Muscle of leg (tissue), 11 donors: ENCODE measurements around the gene SRP9. TPM values are rescaled to one million over a fixed set of nuclear protein-coding genes. Genes with fewer than 3 reads are reported as not detected.
"Not testable (repeated sequence)": the region's sequence is repeated elsewhere in the genome, so short reads cannot be mapped to it uniquely, and the experiment has no call there.

Source experiments
- DNase-seq: peaks from one replicate; pipeline ENCODE4 v3.0.0; 2013
- H3K27ac ChIP-seq: one replicate; pipeline ENCODE4 v1.5.1; 2013; ENCODE audit warnings: mild to moderate bottlenecking, low read length, control low read depth
- H3K27me3 ChIP-seq: one replicate; pipeline ENCODE4 v1.6.1; 2013; ENCODE audit warnings: low read length; ENCODE audit not compliant: control insufficient read depth, insufficient read depth
- H3K36me3 ChIP-seq: one replicate; pipeline ENCODE4 v1.6.1; 2013; ENCODE audit warnings: low read length; ENCODE audit not compliant: control insufficient read depth, insufficient read depth
- H3K4me1 ChIP-seq: one replicate; pipeline ENCODE4 v1.6.1; 2013; ENCODE audit warnings: low read length; ENCODE audit not compliant: control insufficient read depth, insufficient read depth
- H3K4me3 ChIP-seq: one replicate; pipeline ENCODE4 v1.5.1; 2013; ENCODE audit warnings: low read length, control low read depth
- H3K9me3 ChIP-seq: replicated peaks from 2 replicates; pipeline ENCODE4 v1.6.1; 2013; ENCODE audit warnings: low read depth, low read length; ENCODE audit not compliant: control insufficient read depth
- WGBS: methylation state at CpG from one replicate; pipeline ENCODE4 v1.1.5; 2013; ENCODE audit warnings: missing lambda C conversion rate; ENCODE audit not compliant: insufficient coverage; 5-methylcytosine and 5-hydroxymethylcytosine counted together
- polyA plus RNA-seq, 8 donors: library from polyadenylated mRNA; unstranded; fragments of 120-200 nt; gene quantifications; one replicate each; pipeline versions ENCODE4 v1.2.1 to v1.2.3, GENCODE V29; 2013; ENCODE audit warnings: inconsistent platforms in 1 of 8, low replicate concordance in 1 of 8; ENCODE audit not compliant: insufficient read length in 8 of 8, insufficient read depth in 1 of 8
- total RNA-seq: library from RNA; stranded (reverse); fragments of 120-200 nt; gene quantifications from one replicate; pipeline ENCODE4 v1.2.4, GENCODE V29; 2013

Gene SRP9
- total and polyA plus RNA-seq, 9 donors: 169 to 223 (median 191) TPM

DNA sequence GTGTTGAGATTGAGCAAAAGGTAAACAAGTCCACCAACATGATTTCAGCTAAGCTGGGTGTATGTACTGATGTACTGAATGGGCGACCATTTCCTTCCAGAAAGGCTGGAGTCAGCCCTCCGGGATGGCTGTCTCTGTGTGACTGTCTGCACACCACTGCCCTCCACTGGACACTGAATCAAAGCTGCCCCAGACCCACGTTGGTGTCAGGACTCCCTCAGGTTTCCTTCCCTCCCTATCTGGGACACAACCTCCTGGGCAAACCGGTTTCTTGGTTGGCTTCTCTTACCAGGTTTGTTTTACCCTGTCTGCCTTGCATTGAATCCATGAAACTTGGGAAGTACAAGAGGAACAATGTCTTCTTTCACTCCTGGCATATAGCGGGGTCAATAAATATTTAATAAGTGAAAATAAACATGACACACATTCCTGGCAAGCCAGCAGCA is 5.3 kb upstream of the SRP9 start:
- H3K9me3 ChIP-seq: no peaks in the 10 kb centered on the region
- H3K36me3 ChIP-seq: no peaks in the 10 kb centered on the region
- peaks cover 52% of the 10 kb centered on the region for H3K4me1 ChIP-seq
- no peak overlapping the region for H3K27ac ChIP-seq
- WGBS: 0% methylated on average over 3 of the region's 5 CpGs
- H3K27me3 ChIP-seq: peaks cover 2% of the 10 kb centered on the region
- no peak overlapping the region for H3K4me3 ChIP-seq
- peak; percentile 91 for DNase-seq

DNA sequence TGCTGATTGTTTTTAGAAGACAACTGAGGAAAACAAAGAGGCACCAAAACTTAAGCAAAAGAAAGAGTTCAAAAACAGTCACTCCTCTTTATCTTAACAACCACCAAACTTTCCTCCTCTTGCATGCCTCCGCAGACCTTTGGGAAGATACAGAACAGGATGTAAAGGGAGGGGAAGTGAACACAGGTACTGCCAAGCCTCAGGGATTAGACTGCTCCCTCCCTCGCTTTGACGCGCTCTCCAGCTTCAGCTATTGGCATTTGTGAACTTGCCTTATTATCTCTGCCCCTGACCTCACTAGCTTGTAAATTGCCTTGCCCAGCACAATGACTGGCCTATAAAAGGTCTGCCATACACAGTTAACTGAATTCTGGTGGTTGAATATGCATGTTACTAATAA is 4.8 kb upstream of the SRP9 start:
- H3K36me3 ChIP-seq: no peaks in the 10 kb centered on the region
- WGBS: no CpG with 5 or more reads among the region's 4 CpGs
- peaks cover 47% of the 10 kb centered on the region for H3K4me1 ChIP-seq
- peaks cover 2% of the 10 kb centered on the region for H3K27me3 ChIP-seq
- H3K27ac ChIP-seq: no peak overlapping the region
- no peak overlapping the region for H3K4me3 ChIP-seq
- H3K9me3 ChIP-seq: no peaks in the 10 kb centered on the region
- no peak for DNase-seq

DNA sequence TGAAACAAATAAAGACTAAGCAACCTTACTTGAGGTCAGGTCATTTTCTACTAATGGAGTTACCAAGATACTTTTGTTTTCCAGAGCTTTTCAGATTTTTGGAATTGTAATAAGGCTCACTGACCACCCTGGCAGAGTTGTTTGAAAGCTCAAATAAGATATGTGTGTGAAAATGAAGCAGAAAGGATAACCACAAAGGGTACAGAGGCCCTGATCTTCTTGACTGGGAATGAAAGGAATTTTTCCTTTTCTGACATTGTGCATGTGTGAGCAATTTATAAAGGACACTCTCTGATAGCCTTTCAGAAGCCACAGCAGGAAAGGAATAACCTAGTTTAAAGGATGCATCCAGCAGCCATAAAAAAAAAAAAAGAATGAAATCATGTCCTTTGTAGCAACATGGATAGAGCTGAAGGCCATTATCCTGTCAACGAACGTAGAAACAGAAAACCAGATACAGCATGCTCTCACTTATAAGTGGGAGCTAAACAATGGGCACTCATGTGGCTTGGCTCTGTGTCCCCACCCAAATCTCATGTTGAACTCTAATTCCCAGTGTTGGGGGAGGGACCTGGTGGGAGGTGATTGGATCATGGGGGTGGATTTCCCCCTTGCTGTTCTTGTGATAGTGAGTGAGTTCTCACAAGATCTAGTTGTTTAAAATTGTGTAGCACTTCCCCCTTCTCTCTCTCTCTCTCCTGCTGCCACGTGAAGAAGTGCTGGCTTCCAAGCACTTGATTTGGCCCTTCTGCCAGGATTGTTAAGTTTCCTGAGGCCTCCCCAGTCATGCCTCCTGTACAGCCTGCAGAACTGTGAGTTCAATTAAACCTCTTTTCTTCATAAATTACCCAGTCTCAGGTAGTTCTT is 3.1 kb upstream of the SRP9 start:
- Histone ChIP-seq H3K4me3 (no peak overlapping the region), H3K36me3 (no peaks in the 10 kb centered on the region), H3K9me3 (no peaks in the 10 kb centered on the region), H3K27ac (no peak overlapping the region), H3K27me3 (peaks cover 2% of the 10 kb centered on the region), H3K4me1 (peaks cover 37% of the 10 kb centered on the region)
- whole genome bisulfite sequencing: no CpG with 5 or more reads among the region's 3 CpGs
- DNase-seq: no peak

DNA sequence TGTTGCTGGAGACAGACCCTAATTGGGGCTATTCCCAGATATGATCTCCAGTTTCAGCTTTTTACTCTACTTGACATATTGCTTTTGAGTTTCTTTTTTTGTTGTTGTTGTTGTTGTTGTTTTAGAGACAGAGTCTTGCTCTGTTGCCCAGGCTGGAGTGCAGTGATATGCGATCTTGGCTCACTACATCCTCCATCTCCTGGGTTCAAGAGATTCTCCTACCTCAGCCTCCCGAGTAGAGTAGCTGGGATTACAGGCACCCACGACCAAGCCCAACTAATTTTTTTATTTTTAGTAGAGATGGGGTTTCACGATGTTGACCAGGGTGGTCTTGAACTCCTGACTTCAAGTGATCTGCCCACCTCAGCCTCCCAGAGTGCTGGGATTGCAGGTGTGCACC is 1.3 kb upstream of the SRP9 start:
- Histone ChIP-seq H3K36me3 (peaks cover 7% of the 10 kb centered on the region), H3K4me3 (no peak overlapping the region), H3K27me3 (peaks cover 2% of the 10 kb centered on the region), H3K9me3 (no peaks in the 10 kb centered on the region), H3K27ac (no peak overlapping the region), H3K4me1 (peaks cover 27% of the 10 kb centered on the region)
- DNase-seq: no peak
- 100% methylated on average over 1 of the region's 4 CpGs for WGBS

DNA sequence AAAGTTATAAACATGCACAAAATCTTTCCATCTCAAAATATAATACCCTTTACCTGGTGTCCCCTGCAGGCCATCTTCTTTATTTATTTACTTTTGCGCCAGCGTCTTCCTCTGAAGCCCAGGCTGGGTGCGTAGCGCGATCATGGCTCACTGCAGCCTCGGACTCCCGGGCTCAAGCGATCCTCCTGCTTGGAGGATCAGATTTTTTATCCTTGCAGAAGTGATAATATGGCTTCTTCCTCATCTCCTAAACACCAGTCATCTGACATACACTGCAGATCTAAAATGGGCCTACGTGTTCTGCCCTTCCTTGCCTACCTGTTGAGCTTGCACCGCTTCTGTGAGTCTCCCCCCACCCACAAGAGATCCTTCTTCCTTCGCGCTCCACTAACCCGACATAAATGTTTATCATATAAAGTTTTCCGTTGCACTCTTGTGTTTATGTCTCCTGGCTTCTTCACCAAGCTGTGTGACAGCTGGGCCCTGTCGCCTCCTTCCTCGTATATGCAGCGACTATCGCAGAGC is 506 bp upstream of the SRP9 start:
- H3K27ac ChIP-seq: peak overlapping the region; percentile 100
- peaks cover 2% of the 10 kb centered on the region for H3K27me3 ChIP-seq
- peaks cover 21% of the 10 kb centered on the region for H3K4me1 ChIP-seq
- WGBS: 10% methylated on average over 12 of the region's 18 CpGs
- peaks cover 7% of the 10 kb centered on the region for H3K36me3 ChIP-seq
- H3K9me3 ChIP-seq: no peaks in the 10 kb centered on the region
- DNase-seq: no peak
- peak overlapping the region; percentile 97 for H3K4me3 ChIP-seq

DNA sequence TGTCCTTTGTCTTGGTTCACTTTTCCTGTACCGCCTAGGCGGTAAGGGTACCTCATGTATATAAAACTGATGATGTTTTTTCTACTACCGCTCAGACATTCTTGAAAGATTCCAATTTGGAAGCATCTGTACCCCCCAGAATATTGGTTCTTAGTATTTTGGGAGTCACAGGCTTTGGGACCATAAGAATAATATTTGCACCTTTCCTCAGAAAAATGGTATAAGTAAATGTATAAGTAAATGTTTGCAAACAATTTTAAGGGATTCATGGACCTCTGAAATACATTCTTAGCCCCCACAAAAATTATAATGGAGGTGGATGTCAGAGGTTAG is 677 bp downstream of the SRP9 start:
- Histone ChIP-seq H3K27ac (peak overlapping the region; percentile 100), H3K4me1 (peaks cover 20% of the 10 kb centered on the region), H3K4me3 (peak overlapping the region; percentile 97), H3K9me3 (no peaks in the 10 kb centered on the region), H3K27me3 (peaks cover 1% of the 10 kb centered on the region), H3K36me3 (peaks cover 7% of the 10 kb centered on the region)
- WGBS: no CpG with 5 or more reads among the region's 3 CpGs
- DNase-seq: no peak

DNA sequence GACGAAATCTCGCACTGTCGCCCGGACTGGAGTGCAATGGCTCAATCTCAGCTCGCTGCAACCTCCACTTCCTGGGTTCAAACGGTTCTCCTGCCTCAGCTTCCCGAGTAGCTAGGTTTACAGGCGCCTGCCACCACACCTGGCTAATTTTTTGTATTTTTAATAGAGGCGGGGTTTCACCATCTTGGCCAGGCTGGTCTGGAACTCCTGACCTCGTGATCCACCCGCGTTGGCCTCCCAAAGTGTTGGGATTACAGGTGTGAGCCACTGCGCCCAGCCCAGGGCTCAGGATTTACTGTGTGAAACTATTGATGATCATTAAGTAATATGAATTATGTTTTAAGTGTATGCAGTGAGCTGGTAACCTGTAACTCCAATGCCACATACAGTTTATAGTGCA is 1.5 kb downstream of the SRP9 start:
- 50% methylated on average over 9 of the region's 13 CpGs for WGBS
- H3K4me1 ChIP-seq: peaks cover 20% of the 10 kb centered on the region
- DNase-seq, H3K9me3 ChIP-seq, H3K36me3 ChIP-seq, H3K27me3 ChIP-seq, H3K27ac ChIP-seq: not testable (repeated sequence)
- peak overlapping the region; percentile 97 for H3K4me3 ChIP-seq

DNA sequence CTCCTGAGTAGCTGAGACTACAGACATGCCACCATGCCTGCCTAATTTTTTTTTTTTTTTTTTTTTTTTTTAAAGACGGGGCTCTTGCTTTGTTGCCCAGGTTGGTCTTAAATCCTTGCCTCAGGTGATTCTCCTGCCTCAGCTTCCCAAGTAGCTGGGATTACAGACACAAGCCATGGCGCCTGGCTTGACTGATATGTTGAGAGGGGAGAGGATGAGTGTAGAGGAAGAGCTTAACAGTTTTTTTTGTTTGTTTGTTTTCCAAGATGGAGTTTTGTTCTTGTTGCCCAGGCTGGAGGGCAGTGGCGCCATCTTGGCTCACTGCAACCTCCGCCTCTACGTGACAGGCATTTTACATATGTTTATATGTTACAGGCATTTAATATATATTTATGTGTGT is 2.5 kb downstream of the SRP9 start:
- no peaks in the 10 kb centered on the region for H3K27me3 ChIP-seq
- 100% methylated on average over 1 of the region's 5 CpGs for WGBS
- no peaks in the 10 kb centered on the region for H3K9me3 ChIP-seq
- H3K4me1 ChIP-seq: peaks cover 20% of the 10 kb centered on the region
- H3K36me3 ChIP-seq: peaks cover 13% of the 10 kb centered on the region
- DNase-seq: no peak
- H3K27ac ChIP-seq: no peak overlapping the region
- H3K4me3 ChIP-seq: no peak overlapping the region

DNA sequence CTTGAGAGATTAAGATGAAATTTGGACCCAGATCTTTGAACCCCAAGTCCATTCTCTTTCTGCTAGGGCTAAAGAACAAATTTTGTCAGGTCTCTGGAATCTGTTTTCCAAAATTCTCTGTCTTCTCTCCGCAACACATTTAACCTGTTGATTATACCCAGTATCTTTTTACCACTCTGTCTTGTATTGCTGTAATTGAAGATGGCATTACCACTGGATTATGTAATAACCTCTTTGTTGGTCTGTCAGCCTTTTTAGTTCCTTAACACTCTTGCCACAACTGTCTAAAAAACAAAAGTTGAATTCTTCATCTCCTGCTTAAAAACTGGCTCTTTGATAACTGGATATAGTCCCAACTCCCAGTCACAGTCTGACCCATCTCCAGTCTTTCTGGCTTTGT is 3.0 kb downstream of the SRP9 start:
- Histone ChIP-seq H3K4me3 (no peak overlapping the region), H3K36me3 (peaks cover 17% of the 10 kb centered on the region), H3K4me1 (peaks cover 20% of the 10 kb centered on the region), H3K9me3 (no peaks in the 10 kb centered on the region), H3K27me3 (no peaks in the 10 kb centered on the region), H3K27ac (no peak overlapping the region)
- no CpG with 5 or more reads among the region's 1 CpG for WGBS
- no peak for DNase-seq

DNA sequence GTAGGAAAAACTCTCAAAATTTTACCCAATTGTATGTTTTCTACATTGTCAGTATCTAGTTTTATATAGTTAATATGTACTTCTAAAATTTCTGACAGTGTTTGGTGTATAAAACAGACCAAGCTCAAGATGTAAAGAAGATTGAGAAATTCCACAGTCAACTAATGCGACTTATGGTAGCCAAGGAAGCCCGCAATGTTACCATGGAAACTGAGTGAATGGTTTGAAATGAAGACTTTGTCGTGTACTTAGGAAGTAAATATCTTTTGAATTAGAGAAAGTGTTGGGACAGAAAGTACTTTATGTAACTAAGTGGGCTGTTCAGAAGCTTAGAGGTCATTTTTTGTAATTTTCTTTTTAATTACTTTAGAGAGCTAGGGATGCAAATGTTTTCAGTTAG is 11.5 kb downstream of the SRP9 start:
- not testable (repeated sequence) for H3K4me3 ChIP-seq, DNase-seq, H3K9me3 ChIP-seq, H3K27ac ChIP-seq, H3K27me3 ChIP-seq, H3K4me1 ChIP-seq
- WGBS: no CpG with 5 or more reads among the region's 3 CpGs
- peaks cover 53% of the 10 kb centered on the region for H3K36me3 ChIP-seq
